Osteoblast (primary cell): ENCODE data around the gene ZBTB11. TPM values are rescaled to one million over a fixed set of nuclear protein-coding genes. Genes with fewer than 3 reads are reported as not detected.
A peak's percentile ranks its signal among the peaks of the same experiment; 100 is the strongest.
"Not testable (repeated sequence)": the region's sequence is repeated elsewhere in the genome, so short reads cannot be mapped to it uniquely, and the experiment has no call there.

Source experiments
- DNase-seq: peaks from one replicate; pipeline ENCODE4 v3.0.0; 2011; ENCODE audit warnings: low spot score, mixed read lengths; ENCODE audit not compliant: insufficient read length; ENCODE audit errors: missing footprints
- H2AFZ ChIP-seq: 2 replicates; pipeline ENCODE4 v1.6.0; 2011; ENCODE audit warnings: mild to moderate bottlenecking, low read length
- H3K27ac ChIP-seq: 2 replicates; pipeline ENCODE4 v1.5.1; 2011; ENCODE audit warnings: mild to moderate bottlenecking, low read depth, low read length, moderate library complexity
- H3K27me3 ChIP-seq: 2 replicates; pipeline ENCODE4 v1.6.0; 2012; ENCODE audit warnings: mild to moderate bottlenecking, control low read depth, inconsistent platforms, low read length, moderate library complexity; ENCODE audit not compliant: insufficient read depth
- H3K36me3 ChIP-seq: 2 replicates; pipeline ENCODE4 v1.5.1; 2011; ENCODE audit warnings: mild to moderate bottlenecking, low read length, control low read depth, moderate library complexity; ENCODE audit not compliant: insufficient read depth
- H3K4me1 ChIP-seq: 2 replicates; pipeline ENCODE4 v1.5.1; 2011; ENCODE audit warnings: mild to moderate bottlenecking, low read length, control low read depth, moderate library complexity; ENCODE audit not compliant: insufficient read depth
- H3K4me2 ChIP-seq: 2 replicates; pipeline ENCODE4 v1.6.0; 2011; ENCODE audit warnings: mild to moderate bottlenecking, low read length; ENCODE audit not compliant: insufficient read depth
- H3K4me3 ChIP-seq: fragments of 200-600 bp; sonication (generic); 3 replicates; pipeline ENCODE4 v1.5.1; 2012; ENCODE audit warnings: mild to moderate bottlenecking, low read length, inconsistent platforms; ENCODE audit not compliant: insufficient read depth
- H3K79me2 ChIP-seq: 2 replicates; pipeline ENCODE4 v1.6.0; 2012; ENCODE audit warnings: mild to moderate bottlenecking, low read length, control low read depth, inconsistent platforms; ENCODE audit not compliant: insufficient read depth
- H3K9me3 ChIP-seq: 2 replicates; pipeline ENCODE4 v1.5.1; 2011; ENCODE audit warnings: low read depth, low read length, control low read depth
- H4K20me1 ChIP-seq: 2 replicates; pipeline ENCODE4 v1.6.0; 2012; ENCODE audit warnings: mild to moderate bottlenecking, low read length, control low read depth; ENCODE audit not compliant: insufficient read depth
- total RNA-seq: library from RNA; depleted of rRNA; stranded (reverse); fragments of >200 nt; gene quantifications from 2 replicates; pipeline ENCODE4 v1.2.3, GENCODE V29; 2012
- TF ChIP-seq, protein P1 (sequence below): IDR thresholded peaks from 2 replicates; pipeline ENCODE4 v1.5.1; 2011; ENCODE audit warnings: mild to moderate bottlenecking, low read depth, low read length, moderate library complexity; ENCODE audit errors: extremely low read depth

ZBTB11 gene
- total RNA-seq, 1 donor: 22.8 TPM

DNA sequence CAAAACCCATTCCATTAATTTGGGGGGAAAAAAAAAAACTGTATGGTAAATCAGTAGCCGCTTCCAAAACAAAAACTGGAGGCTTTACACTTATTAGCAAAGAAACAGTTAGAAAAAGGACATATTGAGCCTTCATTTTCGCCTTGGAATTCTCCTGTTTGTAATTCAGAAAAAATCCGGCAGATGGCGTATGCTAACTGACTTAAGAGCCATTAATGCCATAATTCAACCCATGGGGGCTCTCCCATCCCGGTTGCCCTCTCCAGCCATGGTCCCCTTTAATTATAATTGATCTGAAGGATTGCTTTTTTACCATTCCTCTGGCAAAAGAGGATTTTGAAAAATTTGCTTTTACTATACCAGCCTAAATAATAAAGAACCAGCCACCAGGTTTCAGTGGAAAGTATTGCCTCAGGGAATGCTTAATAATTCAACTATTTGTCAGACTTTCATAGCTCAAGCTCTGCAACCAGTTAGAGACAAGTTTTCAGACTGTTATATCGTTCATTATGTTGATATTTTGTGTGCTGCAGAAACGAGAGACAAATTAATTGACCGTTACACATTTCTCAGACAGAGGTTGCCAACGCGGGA lies 18.9 kb upstream of the ZBTB11 start:
- H3K27ac ChIP-seq: no peak overlapping the region
- no peaks in the 10 kb centered on the region for H3K79me2 ChIP-seq
- TF ChIP-seq, protein P1, sequence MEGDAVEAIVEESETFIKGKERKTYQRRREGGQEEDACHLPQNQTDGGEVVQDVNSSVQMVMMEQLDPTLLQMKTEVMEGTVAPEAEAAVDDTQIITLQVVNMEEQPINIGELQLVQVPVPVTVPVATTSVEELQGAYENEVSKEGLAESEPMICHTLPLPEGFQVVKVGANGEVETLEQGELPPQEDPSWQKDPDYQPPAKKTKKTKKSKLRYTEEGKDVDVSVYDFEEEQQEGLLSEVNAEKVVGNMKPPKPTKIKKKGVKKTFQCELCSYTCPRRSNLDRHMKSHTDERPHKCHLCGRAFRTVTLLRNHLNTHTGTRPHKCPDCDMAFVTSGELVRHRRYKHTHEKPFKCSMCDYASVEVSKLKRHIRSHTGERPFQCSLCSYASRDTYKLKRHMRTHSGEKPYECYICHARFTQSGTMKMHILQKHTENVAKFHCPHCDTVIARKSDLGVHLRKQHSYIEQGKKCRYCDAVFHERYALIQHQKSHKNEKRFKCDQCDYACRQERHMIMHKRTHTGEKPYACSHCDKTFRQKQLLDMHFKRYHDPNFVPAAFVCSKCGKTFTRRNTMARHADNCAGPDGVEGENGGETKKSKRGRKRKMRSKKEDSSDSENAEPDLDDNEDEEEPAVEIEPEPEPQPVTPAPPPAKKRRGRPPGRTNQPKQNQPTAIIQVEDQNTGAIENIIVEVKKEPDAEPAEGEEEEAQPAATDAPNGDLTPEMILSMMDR: peak; percentile 60
- H3K4me1 ChIP-seq: no peaks in the 10 kb centered on the region
- H3K27me3 ChIP-seq: no peaks in the 10 kb centered on the region
- no peaks in the 10 kb centered on the region for H4K20me1 ChIP-seq
- peak; percentile 14 for DNase-seq
- H2AFZ ChIP-seq: no peak overlapping the region
- no peaks in the 10 kb centered on the region for H3K9me3 ChIP-seq
- H3K36me3 ChIP-seq: no peaks in the 10 kb centered on the region
- no peak overlapping the region for H3K4me3 ChIP-seq
- H3K4me2 ChIP-seq: no peak overlapping the region

DNA sequence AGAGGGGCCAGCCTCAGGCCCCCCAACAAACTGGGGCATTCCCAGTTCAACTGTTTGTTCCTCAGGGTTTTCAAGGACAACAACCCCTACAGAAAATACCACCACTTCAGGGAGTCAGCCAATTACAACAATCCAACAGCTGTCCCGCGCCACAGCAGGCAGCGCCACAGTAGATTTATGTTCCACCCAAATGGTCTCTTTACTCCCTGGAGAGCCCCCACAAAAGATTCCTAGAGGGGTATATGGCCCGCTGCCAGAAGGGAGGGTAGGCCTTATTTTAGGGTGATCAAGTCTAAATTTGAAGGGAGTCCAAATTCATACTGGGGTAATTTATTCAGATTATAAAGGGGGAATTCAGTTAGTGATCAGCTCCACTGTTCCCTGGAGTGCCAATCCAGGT lies 17.9 kb upstream of the ZBTB11 start:
- H3K4me1 ChIP-seq, H3K79me2 ChIP-seq, H3K36me3 ChIP-seq, H2AFZ ChIP-seq, H3K9me3 ChIP-seq, H3K4me2 ChIP-seq, DNase-seq, H4K20me1 ChIP-seq, H3K27ac ChIP-seq, H3K4me3 ChIP-seq, H3K27me3 ChIP-seq: not testable (repeated sequence)

DNA sequence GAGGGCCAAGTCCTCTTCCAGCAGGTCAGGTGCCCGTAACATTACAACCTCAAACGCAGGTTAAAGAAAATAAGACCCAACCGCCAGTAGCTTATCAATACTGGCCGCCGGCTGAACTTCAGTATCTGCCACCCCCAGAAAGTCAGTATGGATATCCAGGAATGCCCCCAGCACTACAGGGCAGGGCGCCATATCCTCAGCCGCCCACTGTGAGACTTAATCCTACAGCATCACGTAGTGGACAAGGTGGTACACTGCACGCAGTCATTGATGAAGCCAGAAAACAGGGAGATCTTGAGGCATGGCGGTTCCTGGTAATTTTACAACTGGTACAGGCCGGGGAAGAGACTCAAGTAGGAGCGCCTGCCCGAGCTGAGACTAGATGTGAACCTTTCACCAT lies 16.6 kb upstream of the ZBTB11 start:
- H3K4me3 ChIP-seq, H3K4me2 ChIP-seq, H3K27ac ChIP-seq, H3K27me3 ChIP-seq, H3K9me3 ChIP-seq, H3K36me3 ChIP-seq, H4K20me1 ChIP-seq, DNase-seq, H3K4me1 ChIP-seq, H2AFZ ChIP-seq, H3K79me2 ChIP-seq: not testable (repeated sequence)
- TF ChIP-seq, protein P1: peak; percentile 45

DNA sequence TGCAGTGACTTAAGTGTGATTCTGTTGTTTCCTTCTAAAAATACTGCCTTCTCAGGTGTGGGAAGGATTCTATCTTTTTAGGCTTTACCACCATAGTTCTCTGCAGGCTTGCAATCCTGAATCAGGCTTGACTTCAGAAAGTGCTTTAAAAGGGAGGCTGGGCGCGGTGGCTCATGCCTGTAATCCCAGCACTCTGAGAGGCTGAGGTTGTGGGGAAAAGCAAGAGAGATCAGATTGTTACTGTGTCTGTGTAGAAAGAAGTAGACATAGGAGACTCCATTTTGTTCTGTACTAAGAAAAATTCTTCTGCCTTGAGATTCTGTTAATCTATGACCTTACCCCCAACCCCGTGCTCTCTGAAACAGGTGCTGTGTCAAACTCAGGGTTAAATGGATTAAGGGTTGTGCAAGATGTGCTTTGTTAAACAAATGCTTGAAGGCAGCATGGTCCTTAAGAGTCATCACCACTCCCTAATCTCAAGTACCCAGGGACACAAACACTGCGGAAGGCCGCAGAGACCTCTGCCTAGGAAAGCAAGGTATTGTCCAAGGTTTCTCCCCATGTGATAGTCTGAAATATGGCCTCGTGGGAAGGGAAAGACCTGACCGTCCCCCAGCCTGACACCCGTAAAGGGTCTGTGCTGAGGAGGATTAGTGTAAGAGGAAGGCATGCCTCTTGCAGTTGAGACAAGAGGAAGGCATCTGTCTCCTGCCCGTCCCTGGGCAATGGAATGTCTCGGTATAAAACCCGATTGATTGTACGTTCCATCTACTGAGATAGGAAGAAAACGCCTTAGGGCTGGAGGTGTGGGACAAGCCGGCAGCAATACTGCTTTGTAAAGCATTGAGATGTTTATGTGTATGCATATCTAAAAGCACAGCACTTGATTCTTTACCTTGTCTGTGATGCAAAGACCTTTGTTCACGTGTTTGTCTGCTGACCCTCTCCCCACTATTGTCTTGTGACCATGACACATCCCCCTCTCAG lies 15.0 kb upstream of the ZBTB11 start:
- H3K4me2 ChIP-seq, H3K4me3 ChIP-seq, H2AFZ ChIP-seq, H3K4me1 ChIP-seq, H3K27ac ChIP-seq, H3K79me2 ChIP-seq, H3K9me3 ChIP-seq, H3K36me3 ChIP-seq, H3K27me3 ChIP-seq, H4K20me1 ChIP-seq, DNase-seq: not testable (repeated sequence)

DNA sequence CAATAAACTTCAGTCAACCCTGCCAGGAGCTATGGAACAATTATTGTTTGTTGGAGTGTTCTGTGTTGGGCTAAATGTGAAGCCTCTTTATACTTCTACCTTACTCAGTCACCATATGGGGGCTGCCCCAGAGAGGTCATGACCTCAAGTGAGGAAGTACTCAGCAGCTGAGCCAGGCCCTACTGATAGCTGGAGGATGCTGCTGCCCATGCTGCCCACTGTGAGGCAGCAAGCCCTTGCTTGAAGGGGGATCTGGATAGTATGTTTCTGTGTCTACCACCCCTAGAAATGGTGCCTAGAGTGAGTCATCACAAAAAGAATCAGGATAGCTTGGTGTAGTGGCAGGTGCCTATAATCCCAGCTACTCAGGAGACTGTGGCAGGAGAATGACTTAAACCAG lies 14.0 kb upstream of the ZBTB11 start:
- TF ChIP-seq, protein P1: no peak
- peaks cover 2% of the 10 kb centered on the region for H4K20me1 ChIP-seq
- DNase-seq: peak; percentile 39
- H3K27ac ChIP-seq: no peak overlapping the region
- H3K79me2 ChIP-seq: peaks cover 6% of the 10 kb centered on the region
- no peaks in the 10 kb centered on the region for H3K27me3 ChIP-seq
- H3K4me2 ChIP-seq: no peak overlapping the region
- H3K9me3 ChIP-seq: no peaks in the 10 kb centered on the region
- H3K4me3 ChIP-seq: no peak overlapping the region
- H3K4me1 ChIP-seq: peaks cover 4% of the 10 kb centered on the region
- H2AFZ ChIP-seq: no peak overlapping the region
- H3K36me3 ChIP-seq: no peaks in the 10 kb centered on the region
